WTC11 (cell line): Measurements from ENCODE around the gene PDE1A.

Source experiments
- FOXJ3 ChIP-seq: sonication (generic); formaldehyde crosslinking; IDR thresholded peaks from 2 replicates; pipeline ENCODE4 v1.9.0; 2021; ENCODE audit warnings: missing genetic modification reagents, mild to moderate bottlenecking, borderline replicate concordance
- GTF2I ChIP-seq: fragments of 250-450 bp; sonication (Bioruptor Pico); conservative IDR thresholded peaks from 2 replicates; pipeline ENCODE4 v1.4.0; 2021; ENCODE audit warnings: mild to moderate bottlenecking
- JUN ChIP-seq: sonication (generic); formaldehyde crosslinking; IDR thresholded peaks from 2 replicates; pipeline ENCODE4 v1.8.0; 2023; ENCODE audit warnings: mild to moderate bottlenecking, missing genetic modification reagents
- NR3C1 ChIP-seq: sonication (generic); formaldehyde crosslinking; conservative IDR thresholded peaks from 2 replicates; pipeline ENCODE4 v1.8.1; 2023; ENCODE audit warnings: low read depth, mild to moderate bottlenecking, missing genetic modification reagents
- TEAD4 ChIP-seq: sonication (generic); formaldehyde crosslinking; IDR thresholded peaks from 2 replicates; pipeline ENCODE4 v1.8.0; 2022; ENCODE audit warnings: mild to moderate bottlenecking, missing genetic modification reagents
- ZNF396 ChIP-seq: fragments of 250-450 bp; sonication (Bioruptor Pico); IDR thresholded peaks from 2 replicates; pipeline ENCODE4 v1.8.0; 2021; ENCODE audit warnings: mild to moderate bottlenecking, moderate library complexity, borderline replicate concordance
- TF ChIP-seq, protein P1 (sequence below): fragments of 200-600 bp; IDR thresholded peaks from 2 replicates; pipeline ENCODE4 v1.8.0; 2022; ENCODE audit warnings: antibody characterized with exemption
- TF ChIP-seq, protein P2 (sequence below): sonication (generic); formaldehyde crosslinking; IDR thresholded peaks from 2 replicates; pipeline ENCODE4 v1.8.0; 2022; ENCODE audit warnings: mild to moderate bottlenecking, missing genetic modification reagents
- TF ChIP-seq, protein P3 (sequence below): sonication (generic); formaldehyde crosslinking; IDR thresholded peaks from 2 replicates; pipeline ENCODE4 v1.8.1; 2022; ENCODE audit warnings: missing genetic modification reagents, borderline replicate concordance
- TF ChIP-seq, protein P4 (sequence below): fragments of 250-450 bp; sonication (Bioruptor Pico); conservative IDR thresholded peaks from 2 replicates; pipeline ENCODE4 v1.9.0; 2021; ENCODE audit warnings: mild to moderate bottlenecking

DNA sequence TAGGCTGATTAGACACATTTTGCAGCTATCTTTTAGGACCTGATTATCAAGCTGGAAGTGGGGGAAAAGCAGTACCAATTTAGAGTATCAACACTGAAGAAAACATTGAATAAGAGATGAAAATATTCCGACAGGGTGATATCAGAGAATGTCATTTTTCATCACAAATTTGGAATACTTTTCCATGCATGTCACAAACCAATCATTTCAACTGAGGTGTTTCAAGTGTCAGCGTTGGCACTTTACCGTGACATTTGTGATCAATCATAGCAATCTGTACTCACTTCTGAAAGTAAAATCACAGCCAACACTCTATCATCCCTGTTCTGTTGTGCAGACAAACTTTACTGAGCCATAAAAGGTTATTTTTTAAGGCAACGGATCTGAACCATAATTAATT, 75.4 kb downstream of the PDE1A start:
- TF ChIP-seq, protein P1, sequence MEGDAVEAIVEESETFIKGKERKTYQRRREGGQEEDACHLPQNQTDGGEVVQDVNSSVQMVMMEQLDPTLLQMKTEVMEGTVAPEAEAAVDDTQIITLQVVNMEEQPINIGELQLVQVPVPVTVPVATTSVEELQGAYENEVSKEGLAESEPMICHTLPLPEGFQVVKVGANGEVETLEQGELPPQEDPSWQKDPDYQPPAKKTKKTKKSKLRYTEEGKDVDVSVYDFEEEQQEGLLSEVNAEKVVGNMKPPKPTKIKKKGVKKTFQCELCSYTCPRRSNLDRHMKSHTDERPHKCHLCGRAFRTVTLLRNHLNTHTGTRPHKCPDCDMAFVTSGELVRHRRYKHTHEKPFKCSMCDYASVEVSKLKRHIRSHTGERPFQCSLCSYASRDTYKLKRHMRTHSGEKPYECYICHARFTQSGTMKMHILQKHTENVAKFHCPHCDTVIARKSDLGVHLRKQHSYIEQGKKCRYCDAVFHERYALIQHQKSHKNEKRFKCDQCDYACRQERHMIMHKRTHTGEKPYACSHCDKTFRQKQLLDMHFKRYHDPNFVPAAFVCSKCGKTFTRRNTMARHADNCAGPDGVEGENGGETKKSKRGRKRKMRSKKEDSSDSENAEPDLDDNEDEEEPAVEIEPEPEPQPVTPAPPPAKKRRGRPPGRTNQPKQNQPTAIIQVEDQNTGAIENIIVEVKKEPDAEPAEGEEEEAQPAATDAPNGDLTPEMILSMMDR: no peak
- TF ChIP-seq GTF2I (CRISPR knock-in tag): no peak
- TF ChIP-seq ZNF396 (CRISPR knock-in tag): no peak
- no peak for TF ChIP-seq TEAD4 (CRISPR knock-in tag)
- TF ChIP-seq, protein P2, sequence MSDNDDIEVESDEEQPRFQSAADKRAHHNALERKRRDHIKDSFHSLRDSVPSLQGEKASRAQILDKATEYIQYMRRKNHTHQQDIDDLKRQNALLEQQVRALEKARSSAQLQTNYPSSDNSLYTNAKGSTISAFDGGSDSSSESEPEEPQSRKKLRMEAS (CRISPR knock-in tag): no peak
- TF ChIP-seq JUN: no peak
- TF ChIP-seq, protein P3, sequence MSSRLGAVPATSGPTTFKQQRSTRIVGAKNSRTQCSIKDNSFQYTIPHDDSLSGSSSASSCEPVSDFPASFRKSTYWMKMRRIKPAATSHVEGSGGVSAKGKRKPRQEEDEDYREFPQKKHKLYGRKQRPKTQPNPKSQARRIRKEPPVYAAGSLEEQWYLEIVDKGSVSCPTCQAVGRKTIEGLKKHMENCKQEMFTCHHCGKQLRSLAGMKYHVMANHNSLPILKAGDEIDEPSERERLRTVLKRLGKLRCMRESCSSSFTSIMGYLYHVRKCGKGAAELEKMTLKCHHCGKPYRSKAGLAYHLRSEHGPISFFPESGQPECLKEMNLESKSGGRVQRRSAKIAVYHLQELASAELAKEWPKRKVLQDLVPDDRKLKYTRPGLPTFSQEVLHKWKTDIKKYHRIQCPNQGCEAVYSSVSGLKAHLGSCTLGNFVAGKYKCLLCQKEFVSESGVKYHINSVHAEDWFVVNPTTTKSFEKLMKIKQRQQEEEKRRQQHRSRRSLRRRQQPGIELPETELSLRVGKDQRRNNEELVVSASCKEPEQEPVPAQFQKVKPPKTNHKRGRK (CRISPR knock-in tag): no peak
- TF ChIP-seq, protein P4, sequence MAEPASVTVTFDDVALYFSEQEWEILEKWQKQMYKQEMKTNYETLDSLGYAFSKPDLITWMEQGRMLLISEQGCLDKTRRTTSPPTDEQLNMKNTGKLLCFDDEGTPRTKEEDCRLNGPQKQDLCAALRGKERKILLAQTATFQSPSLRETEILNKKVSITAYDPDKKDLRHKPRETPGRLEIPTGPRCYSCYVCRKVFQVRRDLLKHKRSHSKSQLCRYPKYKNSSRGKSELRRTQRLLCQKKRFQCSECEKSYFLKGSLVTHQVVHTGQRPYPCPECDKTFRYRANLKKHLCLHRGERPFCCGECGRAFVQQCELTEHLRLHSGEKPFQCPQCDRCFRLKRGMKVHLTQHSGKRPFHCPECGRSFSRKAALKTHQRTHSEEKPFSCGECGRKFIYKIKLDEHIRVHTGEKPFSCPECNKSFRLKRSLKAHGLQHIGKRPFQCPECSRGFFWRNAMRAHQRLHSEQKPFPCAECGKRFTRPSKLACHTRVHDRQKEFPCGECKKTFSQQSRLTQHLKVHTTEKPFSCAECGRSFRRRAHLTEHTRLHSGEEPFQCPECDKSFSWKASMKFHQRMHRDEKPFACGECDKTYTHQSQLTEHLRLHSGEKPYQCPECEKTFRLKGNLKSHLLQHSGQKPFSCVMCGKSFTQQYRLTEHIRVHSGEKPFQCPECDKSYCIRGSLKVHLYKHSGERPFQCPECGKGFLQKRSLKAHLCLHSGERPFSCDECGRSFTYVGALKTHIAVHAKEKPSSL (CRISPR knock-in tag): no peak
- no peak for TF ChIP-seq FOXJ3 (CRISPR knock-in tag)
- no peak for TF ChIP-seq NR3C1 (CRISPR knock-in tag)
